ENCODE measurements around the gene VRK2. TPM values are rescaled to one million over a fixed set of nuclear protein-coding genes. Genes with fewer than 3 reads are reported as not detected.
"Not testable (repeated sequence)": the region's sequence is repeated elsewhere in the genome, so short reads cannot be mapped to it uniquely, and the experiment has no call there.

The VRK2 gene
- total RNA-seq, 1 donor from 2014 or later: 7.2 TPM

- TF ChIP-seq, protein P1, sequence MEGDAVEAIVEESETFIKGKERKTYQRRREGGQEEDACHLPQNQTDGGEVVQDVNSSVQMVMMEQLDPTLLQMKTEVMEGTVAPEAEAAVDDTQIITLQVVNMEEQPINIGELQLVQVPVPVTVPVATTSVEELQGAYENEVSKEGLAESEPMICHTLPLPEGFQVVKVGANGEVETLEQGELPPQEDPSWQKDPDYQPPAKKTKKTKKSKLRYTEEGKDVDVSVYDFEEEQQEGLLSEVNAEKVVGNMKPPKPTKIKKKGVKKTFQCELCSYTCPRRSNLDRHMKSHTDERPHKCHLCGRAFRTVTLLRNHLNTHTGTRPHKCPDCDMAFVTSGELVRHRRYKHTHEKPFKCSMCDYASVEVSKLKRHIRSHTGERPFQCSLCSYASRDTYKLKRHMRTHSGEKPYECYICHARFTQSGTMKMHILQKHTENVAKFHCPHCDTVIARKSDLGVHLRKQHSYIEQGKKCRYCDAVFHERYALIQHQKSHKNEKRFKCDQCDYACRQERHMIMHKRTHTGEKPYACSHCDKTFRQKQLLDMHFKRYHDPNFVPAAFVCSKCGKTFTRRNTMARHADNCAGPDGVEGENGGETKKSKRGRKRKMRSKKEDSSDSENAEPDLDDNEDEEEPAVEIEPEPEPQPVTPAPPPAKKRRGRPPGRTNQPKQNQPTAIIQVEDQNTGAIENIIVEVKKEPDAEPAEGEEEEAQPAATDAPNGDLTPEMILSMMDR (IDR thresholded peaks at IDR 0.05; ENCODE audit: partially characterized antibody, unreplicated experiment): no peak
- no peak for DNase-seq
- Mint-ChIP-seq H3K27ac (ENCODE audit: unreplicated experiment) (no peak overlapping the region), H3K27me3 (ENCODE audit: unreplicated experiment) (no peaks in the 10 kb centered on the region), H3K9me3 (ENCODE audit: unreplicated experiment) (no peaks in the 10 kb centered on the region), H3K4me3 (ENCODE audit: unreplicated experiment) (no peak overlapping the region), H3K36me3 (ENCODE audit: unreplicated experiment) (no peaks in the 10 kb centered on the region), H3K4me1 (ENCODE audit: low read depth, unreplicated experiment) (peaks cover 1% of the 10 kb centered on the region)
These were observed 117.3 kb downstream of the VRK2 start for GRCh38 chr2:58163913-58164312.

GRCh38 chr2:58168130-58168529, 121.5 kb downstream of the VRK2 start:
- DNase-seq; H3K27ac Mint-ChIP-seq (ENCODE audit: unreplicated experiment); H3K4me1 Mint-ChIP-seq (ENCODE audit: low read depth, unreplicated experiment); H3K27me3 Mint-ChIP-seq (ENCODE audit: unreplicated experiment); H3K4me3 Mint-ChIP-seq (ENCODE audit: unreplicated experiment): not testable (repeated sequence)
- Mint-ChIP-seq H3K36me3 (ENCODE audit: unreplicated experiment) (peaks cover 29% of the 10 kb centered on the region), H3K9me3 (ENCODE audit: unreplicated experiment) (peaks cover 13% of the 10 kb centered on the region)

GRCh38 chr2:58169845-58170244, 123.2 kb downstream of the VRK2 start:
- peaks cover 13% of the 10 kb centered on the region for H3K9me3 Mint-ChIP-seq (ENCODE audit: unreplicated experiment)
- H3K4me1 Mint-ChIP-seq (ENCODE audit: low read depth, unreplicated experiment); H3K27ac Mint-ChIP-seq (ENCODE audit: unreplicated experiment); H3K4me3 Mint-ChIP-seq (ENCODE audit: unreplicated experiment); H3K27me3 Mint-ChIP-seq (ENCODE audit: unreplicated experiment); DNase-seq: not testable (repeated sequence)
- peaks cover 30% of the 10 kb centered on the region for H3K36me3 Mint-ChIP-seq (ENCODE audit: unreplicated experiment)

- H3K4me3 Mint-ChIP-seq (ENCODE audit: unreplicated experiment); DNase-seq; H3K27ac Mint-ChIP-seq (ENCODE audit: unreplicated experiment); H3K4me1 Mint-ChIP-seq (ENCODE audit: low read depth, unreplicated experiment); H3K27me3 Mint-ChIP-seq (ENCODE audit: unreplicated experiment): not testable (repeated sequence)
- Mint-ChIP-seq H3K9me3 (ENCODE audit: unreplicated experiment) (peaks cover 13% of the 10 kb centered on the region), H3K36me3 (ENCODE audit: unreplicated experiment) (peaks cover 30% of the 10 kb centered on the region)
These were observed 123.8 kb downstream of the VRK2 start for GRCh38 chr2:58170334-58170933.

DNA sequence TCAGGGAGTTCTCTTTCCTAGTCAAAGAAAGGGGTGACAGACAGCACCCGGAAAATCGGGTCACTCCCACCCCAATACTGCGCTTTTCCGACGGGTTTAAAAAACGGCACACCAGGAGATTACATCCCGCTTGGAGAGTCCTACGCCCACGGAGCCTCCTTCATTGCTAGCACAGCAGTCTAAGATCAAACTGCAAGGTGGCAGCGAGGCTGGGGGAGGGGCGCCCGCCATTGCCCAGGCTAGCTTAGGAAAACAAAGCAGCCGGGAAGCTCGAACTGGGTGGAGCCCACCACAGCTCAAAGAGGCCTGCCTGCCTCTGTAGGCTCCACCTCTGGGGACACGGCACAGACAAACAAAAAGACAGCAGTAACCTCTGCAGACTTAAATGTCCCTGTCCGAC, 125.2 kb downstream of the VRK2 start:
- H3K4me1 Mint-ChIP-seq (ENCODE audit: low read depth, unreplicated experiment); H3K4me3 Mint-ChIP-seq (ENCODE audit: unreplicated experiment); DNase-seq; H3K27me3 Mint-ChIP-seq (ENCODE audit: unreplicated experiment); H3K27ac Mint-ChIP-seq (ENCODE audit: unreplicated experiment): not testable (repeated sequence)
- Mint-ChIP-seq H3K9me3 (ENCODE audit: unreplicated experiment) (peaks cover 13% of the 10 kb centered on the region), H3K36me3 (ENCODE audit: unreplicated experiment) (peaks cover 30% of the 10 kb centered on the region)

DNA sequence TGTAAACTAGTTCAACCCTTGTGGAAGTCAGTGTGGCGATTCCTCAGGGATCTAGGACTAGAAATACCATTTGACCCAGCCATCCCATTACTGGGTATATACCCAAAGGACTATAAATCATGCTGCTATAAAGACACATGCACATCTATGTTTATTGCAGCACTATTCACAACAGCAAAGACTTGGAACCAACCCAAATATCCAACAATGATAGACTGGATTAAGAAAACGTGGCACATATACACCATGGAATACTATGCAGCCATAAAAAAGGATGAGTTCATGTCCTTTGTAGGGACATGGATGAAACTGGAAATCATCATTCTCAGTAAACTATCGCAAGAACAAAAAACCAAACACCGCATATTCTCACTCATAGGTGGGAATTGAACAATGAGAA, 130.6 kb downstream of the VRK2 start:
- not testable (repeated sequence) for DNase-seq; H3K4me3 Mint-ChIP-seq (ENCODE audit: unreplicated experiment); H3K9me3 Mint-ChIP-seq (ENCODE audit: unreplicated experiment); H3K4me1 Mint-ChIP-seq (ENCODE audit: low read depth, unreplicated experiment); H3K36me3 Mint-ChIP-seq (ENCODE audit: unreplicated experiment); H3K27me3 Mint-ChIP-seq (ENCODE audit: unreplicated experiment); H3K27ac Mint-ChIP-seq (ENCODE audit: unreplicated experiment)

- not testable (repeated sequence) for H3K36me3 Mint-ChIP-seq (ENCODE audit: unreplicated experiment); H3K27ac Mint-ChIP-seq (ENCODE audit: unreplicated experiment); H3K9me3 Mint-ChIP-seq (ENCODE audit: unreplicated experiment); H3K27me3 Mint-ChIP-seq (ENCODE audit: unreplicated experiment); H3K4me3 Mint-ChIP-seq (ENCODE audit: unreplicated experiment); H3K4me1 Mint-ChIP-seq (ENCODE audit: low read depth, unreplicated experiment); DNase-seq
These were observed 133.6 kb downstream of the VRK2 start for GRCh38 chr2:58180175-58180574.

DNA sequence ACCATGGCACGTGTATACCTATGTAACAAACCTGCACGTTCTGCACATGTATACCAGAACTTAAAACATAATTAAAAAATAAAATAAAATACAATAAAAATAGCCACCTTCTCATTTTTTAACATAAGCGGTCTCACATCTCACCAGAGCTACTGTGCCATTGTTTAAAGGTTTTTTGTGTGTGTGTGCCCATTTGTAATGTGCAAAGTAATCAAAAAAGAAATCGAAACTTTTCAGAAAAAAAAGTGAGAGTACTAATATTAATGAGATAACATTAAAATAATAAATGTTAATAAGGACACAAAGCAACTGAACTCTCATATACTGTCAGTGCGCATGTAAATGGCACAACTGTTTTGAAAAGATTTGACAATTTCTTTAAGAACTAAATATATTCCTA, 134.0 kb downstream of the VRK2 start:
- H3K36me3 Mint-ChIP-seq (ENCODE audit: unreplicated experiment): no peaks in the 10 kb centered on the region
- no peak overlapping the region for H3K4me3 Mint-ChIP-seq (ENCODE audit: unreplicated experiment)
- TF ChIP-seq, protein P1 (IDR thresholded peaks at IDR 0.05; ENCODE audit: partially characterized antibody, unreplicated experiment): no peak
- H3K9me3 Mint-ChIP-seq (ENCODE audit: unreplicated experiment): no peaks in the 10 kb centered on the region
- H3K4me1 Mint-ChIP-seq (ENCODE audit: low read depth, unreplicated experiment): no peaks in the 10 kb centered on the region
- no peaks in the 10 kb centered on the region for H3K27me3 Mint-ChIP-seq (ENCODE audit: unreplicated experiment)
- H3K27ac Mint-ChIP-seq (ENCODE audit: unreplicated experiment): no peak overlapping the region
- DNase-seq: no peak
